Gastrocnemius medialis (tissue), 4 donors: ENCODE measurements around the gene PRIM1. TPM values are rescaled to one million over a fixed set of nuclear protein-coding genes. Genes with fewer than 3 reads are reported as not detected.

ENCODE experiments used
- ATAC-seq, 2 donors: fragments of 150-250 bp; one replicate each; pipeline ENCODE4 v1.9.1; 2016
- DNase-seq, 2 donors: peaks; one replicate each; pipeline ENCODE4 v3.0.0-alpha.2; 2019
- H3K27ac ChIP-seq, 4 donors: fragments of 200-600 bp; sonication (generic); 1 replicate in 1 of 4; 2 replicates in 3 of 4; pipeline ENCODE4 v1.5.1; 2016 to 2018; ENCODE audit warnings: mild to moderate bottlenecking in 2 of 4, moderate library complexity in 1 of 4
- H3K27me3 ChIP-seq, 3 donors: fragments of 200-600 bp; sonication (generic) in 2 of 3; 1 replicate in 1 of 3; 2 replicates in 2 of 3; pipeline versions ENCODE4 v1.5.1 to v1.6.0; 2016 to 2019; ENCODE audit warnings: mild to moderate bottlenecking in 1 of 3, moderate library complexity in 1 of 3
- H3K36me3 ChIP-seq, 2 donors: fragments of 200-600 bp; sonication (generic) in 1 of 2; one replicate each; pipeline ENCODE4 v1.5.1; 2017 to 2018
- H3K4me1 ChIP-seq, 2 donors: fragments of 200-600 bp; sonication (generic) in 1 of 2; one replicate each; pipeline ENCODE4 v1.5.1; 2016 to 2017; ENCODE audit warnings: mild to moderate bottlenecking in 2 of 2
- H3K4me3 ChIP-seq, 4 donors: fragments of 200-600 bp; sonication (generic) in 3 of 4; 1 replicate in 1 of 4; 2 replicates in 3 of 4; pipeline ENCODE4 v1.5.1; 2016 to 2019; ENCODE audit warnings: mild to moderate bottlenecking in 2 of 4
- H3K9me3 ChIP-seq, 3 donors: fragments of 200-600 bp; sonication (generic) in 2 of 3; 1 replicate in 1 of 3; 2 replicates in 2 of 3; pipeline ENCODE4 v1.5.1; 2016 to 2019
- CTCF ChIP-seq, 5 experiments: fragments of 450-650 bp in 3 of 5; fragments of 200-600 bp in 2 of 5; sonication (generic) in 2 of 5; IDR thresholded peaks in 4 of 5; conservative IDR thresholded peaks in 1 of 5; 1 replicate in 4 of 5; 2 replicates in 1 of 5; pipeline ENCODE4 v1.5.1; 2016 to 2019; ENCODE audit warnings: antibody characterized with exemption in 5 of 5, mild to moderate bottlenecking in 3 of 5, moderate library complexity in 3 of 5
- POLR2A ChIP-seq, 2 donors: fragments of 450-650 bp; IDR thresholded peaks; one replicate each; pipeline ENCODE4 v1.6.1; 2017; ENCODE audit warnings: antibody characterized with exemption in 2 of 2, mild to moderate bottlenecking in 2 of 2, moderate library complexity in 2 of 2
- in situ Hi-C, 4 donors: fragments of 200-750 bp; cut with MboI; loops; one replicate each; pipeline versions ENCODE4 v1.15.0 to v1.8.0; 2017; ENCODE audit warnings: low sequenced_read_pairs in 4 of 4
- intact Hi-C: fragments of 100-400 bp; cut with DNase I; formaldehyde crosslinking; loops from one replicate; pipeline ENCODE4 v1.15.1; 2023; ENCODE audit warnings: low total_unique reads
- total RNA-seq, 4 donors: library from RNA; depleted of rRNA; stranded (reverse); fragments of >200 nt; gene quantifications; one replicate each; pipeline versions ENCODE4 v1.1.0 to v1.2.3, GENCODE V29; 2016

Gene PRIM1
- total RNA-seq, 4 donors from 2014 or later = 3.2 to 5.9 (median 3.7) TPM

GRCh38 chr12:56684745-56685359 lies 67.3 kb downstream of the PRIM1 start:
- H3K4me3 ChIP-seq = peak overlapping the region; percentile 37 to 95 (median 73)
- peak overlapping the region; percentile 51 to 99 (median 98) for H3K27ac ChIP-seq
- H3K27me3 ChIP-seq = no peaks in the 10 kb centered on the region
- H3K4me1 ChIP-seq = peaks cover 54 to 66% of the 10 kb centered on the region in 2 donors
- DNase-seq (no peak), ATAC-seq (no peak)
- no peaks in the 10 kb centered on the region for H3K36me3 ChIP-seq
- intact Hi-C loops = loop anchor here (5.0 kb wide), 1 partner anchor 837 kb away; the partner anchor contains the start of genes DDIT3 and MBD6
- H3K9me3 ChIP-seq = no peaks in the 10 kb centered on the region
- TF ChIP-seq POLR2A (IDR thresholded peaks at IDR 0.05) (no peak), CTCF (IDR thresholded peaks at IDR 0.05 in 4 of 5, conservative IDR thresholded peaks at IDR 0.05 in 1 of 5) (no peak)
- in situ Hi-C loops = loop anchor here in 2 of 4 donors (5.0 kb wide), 1 partner anchor 48 kb away; no protein-coding TSS in a partner anchor

GRCh38 chr12:56682323-56682722 lies 69.8 kb downstream of the PRIM1 start:
- in situ Hi-C loops = no loop called here

More at GRCh38 chr12:56682323-56682722, 69.8 kb downstream of the PRIM1 start:
- H3K27me3 ChIP-seq = no peaks in the 10 kb centered on the region
- TF ChIP-seq CTCF (IDR thresholded peaks at IDR 0.05 in 4 of 5, conservative IDR thresholded peaks at IDR 0.05 in 1 of 5) = no peak
- no peak for TF ChIP-seq POLR2A (IDR thresholded peaks at IDR 0.05)
- intact Hi-C loops = no loop called here
- no peak overlapping the region for H3K4me3 ChIP-seq
- H3K4me1 ChIP-seq = peaks cover 70 to 76% of the 10 kb centered on the region in 2 donors
- ATAC-seq (no peak), DNase-seq (peak in 1 of 2 donors; percentile 6)
- peak overlapping the region; percentile 53 to 99 (median 78) for H3K27ac ChIP-seq
- no peaks in the 10 kb centered on the region for H3K9me3 ChIP-seq
- no peaks in the 10 kb centered on the region for H3K36me3 ChIP-seq

Other genes starting within 250 kb of the PRIM1 start
- gene RBMS2, start 230.5 kb downstream of the PRIM1 start, total RNA-seq = 10 to 100 TPM in 1 of 4 donors, 1 to 10 TPM in 3; 4.1 to 11.0 (median 5.4) TPM
- gene BAZ2A, start 122.0 kb downstream of the PRIM1 start, total RNA-seq = 10 to 100 TPM; 40.5 to 65.8 (median 55.4) TPM
- 1,000 to 10,000 TPM in 2 of 4 donors, 100 to 1,000 TPM in 2; 779 to 1,310 (median 926) TPM for gene ATP5F1B, start 106.3 kb downstream of the PRIM1 start, total RNA-seq
- gene PTGES3, start 64.0 kb downstream of the PRIM1 start, total RNA-seq = 10 to 100 TPM; 57.2 to 81.4 (median 69.3) TPM
- gene NACA, start 27.0 kb downstream of the PRIM1 start, total RNA-seq = 100 to 1,000 TPM; 225 to 438 (median 398) TPM
- gene HSD17B6, start 11.0 kb upstream of the PRIM1 start, total RNA-seq = 1 to 10 TPM in 3 of 4 donors, not detected in 1; 1.2 to 2.3 (median 1.6) TPM
- under 1 TPM in 1 of 4 donors, not detected in 3; 0.27 TPM for gene SDR9C7, start 182.1 kb upstream of the PRIM1 start, total RNA-seq
- gene RDH16, start 205.3 kb upstream of the PRIM1 start, total RNA-seq = 1 to 10 TPM in 1 of 4 donors, under 1 TPM in 3; 0.56 to 1.1 (median 0.67) TPM